A549 (cell line): Measurements from ENCODE around the gene AKAP11. TPM values are rescaled to one million over a fixed set of nuclear protein-coding genes. Genes with fewer than 3 reads are reported as not detected.

Experiments
- ATAC-seq, 2 experiments: fragments of 200-7000 bp in 1 of 2; fragments of >200 bp in 1 of 2; cut with Nextera tagmentation in 1 of 2; cut with Tn5 transposase in 1 of 2; 3 replicates each; pipeline versions ENCODE4 v1.8.0 to v1.9.1; 2018 to 2020; ENCODE audit warnings: mild to moderate bottlenecking in 1 of 2, moderate library complexity in 1 of 2
- CTCF ChIA-PET: fragments of 300-600 bp; sonication (Branson Sonifier 250); formaldehyde crosslinking; extraction: SDS; loops from one replicate; lab custom pipeline; 2021; ENCODE audit warnings: antibody characterized with exemption, inconsistent platforms; lab: Yijun Ruan, JAX
- POLR2A ChIA-PET: fragments of 350-600 bp; formaldehyde crosslinking; extraction: SDS; loops from one replicate; lab custom pipeline; 2021; ENCODE audit warnings: antibody characterized with exemption, inconsistent platforms; lab: Yijun Ruan, JAX
- DNase-seq, 2 experiments: peaks; one replicate each; pipeline versions ENCODE4 v3.0.0 to v3.0.0-alpha.2; 2011 to 2016; ENCODE audit warnings: low read depth in 1 of 2, low spot score in 1 of 2
- FAIRE-seq: peaks from 2 replicates; lab custom pipeline; 2011; peaks lifted over from hg19 to GRCh38; lab: Jason Lieb, UNC
- H3K27ac ChIP-seq, 2 experiments: fragments of >200 bp; sonication (Bioruptor Twin); formaldehyde crosslinking; 3 replicates each; pipeline ENCODE4 v1.5.1; 2016 to 2017
- H3K4me1 ChIP-seq: fragments of >200 bp; sonication (Bioruptor Twin); formaldehyde crosslinking; 3 replicates; pipeline ENCODE4 v1.6.1; 2016
- H3K4me2 ChIP-seq: fragments of >200 bp; sonication (Bioruptor Twin); formaldehyde crosslinking; 3 replicates; pipeline ENCODE4 v1.6.1; 2016
- H3K4me3 ChIP-seq: fragments of >200 bp; sonication (Bioruptor Twin); formaldehyde crosslinking; 3 replicates; pipeline ENCODE4 v1.5.1; 2016
- H3K9me3 ChIP-seq: fragments of >200 bp; sonication (Bioruptor Twin); formaldehyde crosslinking; 3 replicates; pipeline ENCODE4 v1.6.1; 2016
- BHLHE40 ChIP-seq: IDR thresholded peaks from 2 replicates; pipeline ENCODE4 v1.6.1; 2012; ENCODE audit warnings: low read depth, low read length, inconsistent platforms
- EHF ChIP-seq: fragments of 250-450 bp; sonication (Bioruptor Pico); IDR thresholded peaks from 2 replicates; pipeline ENCODE4 v1.5.0; 2020; ENCODE audit warnings: mild to moderate bottlenecking
- EHMT2 ChIP-seq: fragments of 200-600 bp; sonication (generic); IDR thresholded peaks from 2 replicates; pipeline ENCODE4 v1.6.1; 2016; ENCODE audit warnings: antibody characterized with exemption, low read depth, mild to moderate bottlenecking, moderate library complexity
- ELK1 ChIP-seq: fragments of 150-350 bp; IDR thresholded peaks from 2 replicates; pipeline ENCODE4 v1.6.1; 2014; ENCODE audit warnings: low read depth, mild to moderate bottlenecking, low read length
- ESRRA ChIP-seq: fragments of 150-350 bp; IDR thresholded peaks from 2 replicates; pipeline ENCODE4 v1.6.1; 2014; ENCODE audit warnings: mild to moderate bottlenecking, low read length, borderline replicate concordance
- FOSB ChIP-seq: fragments of 250-450 bp; sonication (Bioruptor Pico); IDR thresholded peaks from 2 replicates; pipeline ENCODE4 v1.5.0; 2020; ENCODE audit warnings: mild to moderate bottlenecking, moderate library complexity
- FOSL2 ChIP-seq, 2 experiments: fragments of 450-650 bp in 1 of 2; fragments of >200 bp in 1 of 2; sonication (Bioruptor Twin) in 1 of 2; formaldehyde crosslinking; IDR thresholded peaks; 2 replicates each; pipeline versions ENCODE4 v1.5.0 to v1.6.1; 2016 to 2020; ENCODE audit warnings: mild to moderate bottlenecking in 1 of 2, moderate library complexity in 1 of 2
- GATA3 ChIP-seq: IDR thresholded peaks from 2 replicates; pipeline ENCODE4 v1.6.1; 2012; ENCODE audit warnings: borderline replicate concordance
- HDAC2 ChIP-seq: fragments of 200-600 bp; sonication (generic); IDR thresholded peaks from 2 replicates; pipeline ENCODE4 v1.6.1; 2016
- HES2 ChIP-seq: fragments of >200 bp; sonication (Bioruptor Twin); formaldehyde crosslinking; IDR thresholded peaks from 2 replicates; pipeline ENCODE4 v1.6.1; 2016
- HMGXB4 ChIP-seq: fragments of 250-450 bp; sonication (Bioruptor Pico); IDR thresholded peaks from 2 replicates; pipeline ENCODE4 v1.5.0; 2021; ENCODE audit warnings: mild to moderate bottlenecking, moderate library complexity, borderline replicate concordance
- HOXB13 ChIP-seq: fragments of 250-450 bp; sonication (Bioruptor Pico); IDR thresholded peaks from 2 replicates; pipeline ENCODE4 v1.5.0; 2020; ENCODE audit warnings: low read depth, mild to moderate bottlenecking, moderate library complexity
- JUNB ChIP-seq: fragments of >200 bp; sonication (Bioruptor Twin); formaldehyde crosslinking; IDR thresholded peaks from 2 replicates; pipeline ENCODE4 v1.6.1; 2016
- KDM1A ChIP-seq: fragments of 200-600 bp; sonication (generic); IDR thresholded peaks from 2 replicates; pipeline ENCODE4 v1.6.1; 2016; ENCODE audit warnings: low read depth, mild to moderate bottlenecking
- MAZ ChIP-seq: fragments of 150-350 bp; IDR thresholded peaks from 2 replicates; pipeline ENCODE4 v1.6.1; 2014; ENCODE audit warnings: antibody characterized with exemption, low read depth, low read length, borderline replicate concordance
- MYC ChIP-seq: IDR thresholded peaks from 2 replicates; pipeline ENCODE4 v1.6.1; 2012; ENCODE audit warnings: mild to moderate bottlenecking, inconsistent platforms, low read length, improper control_type of control experiment, borderline replicate concordance
- NFE2L2 ChIP-seq: fragments of 150-350 bp; conservative IDR thresholded peaks from 2 replicates; pipeline ENCODE4 v1.6.1; 2014; ENCODE audit warnings: low read length
- NR3C1 ChIP-seq: fragments of >200 bp; sonication (Bioruptor Twin); formaldehyde crosslinking; IDR thresholded peaks from 3 replicates; pipeline ENCODE4 v1.6.1; 2017
- PHF8 ChIP-seq: fragments of 200-600 bp; sonication (generic); IDR thresholded peaks from 2 replicates; pipeline ENCODE4 v1.6.1; 2016; ENCODE audit warnings: low read depth, mild to moderate bottlenecking, antibody characterized with exemption, moderate library complexity, borderline replicate concordance
- POLR2A ChIP-seq: IDR thresholded peaks from 2 replicates; pipeline ENCODE4 v1.6.1; 2012; ENCODE audit warnings: mild to moderate bottlenecking, low read length
- SMC3 ChIP-seq: fragments of >200 bp; sonication (Bioruptor Twin); formaldehyde crosslinking; IDR thresholded peaks from 3 replicates; pipeline ENCODE4 v1.6.1; 2018; ENCODE audit warnings: inconsistent platforms
- SREBF2 ChIP-seq: fragments of 450-650 bp; IDR thresholded peaks from 2 replicates; pipeline ENCODE4 v1.6.1; 2014; ENCODE audit warnings: mild to moderate bottlenecking, moderate library complexity
- TFCP2L1 ChIP-seq: fragments of 250-450 bp; sonication (Bioruptor Pico); IDR thresholded peaks from 2 replicates; pipeline ENCODE4 v1.5.0; 2021; ENCODE audit warnings: mild to moderate bottlenecking
- USF2 ChIP-seq: fragments of 450-650 bp; IDR thresholded peaks from 2 replicates; pipeline ENCODE4 v1.6.1; 2014; ENCODE audit warnings: antibody characterized with exemption
- ZC3H11A ChIP-seq: fragments of 450-650 bp; IDR thresholded peaks from 2 replicates; pipeline ENCODE4 v1.6.1; 2014; ENCODE audit warnings: antibody characterized with exemption, mild to moderate bottlenecking
- ZSCAN20 ChIP-seq: fragments of 250-450 bp; sonication (Bioruptor Pico); IDR thresholded peaks from 2 replicates; pipeline ENCODE4 v1.8.0; 2022; ENCODE audit warnings: mild to moderate bottlenecking, moderate library complexity
- WGBS: methylation state at CpG from one replicate; pipeline ENCODE4 v1.1.6; 2017; ENCODE audit errors: missing lambda C conversion rate; 5-methylcytosine and 5-hydroxymethylcytosine counted together
- polyA plus RNA-seq, 4 experiments: library from polyadenylated mRNA; depleted of rRNA in 3 of 4; stranded (reverse); fragments of >200 nt; fragmentation: RNase III in 1 of 4; extraction: RNeasy Plus Mini Kit Qiagen cat#74134 plus additional on column Dnase treatment in 1 of 4; gene quantifications; 2 replicates in 3 of 4; 3 replicates in 1 of 4; pipeline ENCODE4 v1.2.3, GENCODE V29; 2011 to 2017

AKAP11 gene
- polyA plus RNA-seq, 2 of the 4 experiments (the other 2 are of a cell fraction), result 7.2 to 21.3 TPM

- no peak for ATAC-seq
- TF ChIP-seq PHF8 (no peak), SREBF2 (no peak), ELK1 (no peak), NFE2L2 (no peak), HMGXB4 (no peak), TFCP2L1 (CRISPR knock-in tag) (no peak), BHLHE40 (no peak), KDM1A (no peak), EHF (CRISPR knock-in tag) (no peak), MAZ (no peak)
- H3K27ac ChIP-seq, result no peak overlapping the region
- peaks cover 8% of the 10 kb centered on the region; the same call in 2 of the 3 replicates for H3K4me1 ChIP-seq
- CTCF ChIA-PET, result no interaction called here
- POLR2A ChIA-PET, result no interaction called here
- no peaks in the 10 kb centered on the region for H3K9me3 ChIP-seq
- no peak for FAIRE-seq
- no peak overlapping the region for H3K4me3 ChIP-seq
- 97% methylated on average over 3 of the region's 3 CpGs for WGBS
- no peak for DNase-seq
- H3K4me2 ChIP-seq, result no peak overlapping the region
Measured at GRCh38 chr13:42276683-42277082, 4.7 kb downstream of the AKAP11 start.

- H3K27ac ChIP-seq, result no peak overlapping the region
- ChIA-PET CTCF (no interaction called here), POLR2A (no interaction called here)
- H3K9me3 ChIP-seq, result no peaks in the 10 kb centered on the region
- no peak for FAIRE-seq
- H3K4me1 ChIP-seq, result peaks cover 10% of the 10 kb centered on the region; the same call in 2 of the 3 replicates
- no peak overlapping the region for H3K4me3 ChIP-seq
- 88% methylated on average over 7 of the region's 7 CpGs for WGBS
- TF ChIP-seq HMGXB4 (no peak), HOXB13 (CRISPR knock-in tag) (no peak), FOSB (CRISPR knock-in tag) (no peak), USF2 (no peak), MYC (no peak), JUNB (no peak), ZC3H11A (no peak), SMC3 (no peak), ESRRA (no peak), NR3C1 (no peak), HES2 (no peak), HDAC2 (no peak), POLR2A (no peak), EHF (CRISPR knock-in tag) (no peak), GATA3 (no peak), ZSCAN20 (CRISPR knock-in tag) (no peak), FOSL2 (IDR thresholded peaks at IDR 0.05) (no peak), FOSL2 (CRISPR knock-in tag; IDR thresholded peaks at IDR 0.05) (no peak), EHMT2 (no peak)
- no peak for ATAC-seq
- DNase-seq, result no peak
- H3K4me2 ChIP-seq, result no peak overlapping the region
Measured at GRCh38 chr13:42277618-42278276, 5.8 kb downstream of the AKAP11 start.
